Measurements from ENCODE around the gene ITK.

DNA sequence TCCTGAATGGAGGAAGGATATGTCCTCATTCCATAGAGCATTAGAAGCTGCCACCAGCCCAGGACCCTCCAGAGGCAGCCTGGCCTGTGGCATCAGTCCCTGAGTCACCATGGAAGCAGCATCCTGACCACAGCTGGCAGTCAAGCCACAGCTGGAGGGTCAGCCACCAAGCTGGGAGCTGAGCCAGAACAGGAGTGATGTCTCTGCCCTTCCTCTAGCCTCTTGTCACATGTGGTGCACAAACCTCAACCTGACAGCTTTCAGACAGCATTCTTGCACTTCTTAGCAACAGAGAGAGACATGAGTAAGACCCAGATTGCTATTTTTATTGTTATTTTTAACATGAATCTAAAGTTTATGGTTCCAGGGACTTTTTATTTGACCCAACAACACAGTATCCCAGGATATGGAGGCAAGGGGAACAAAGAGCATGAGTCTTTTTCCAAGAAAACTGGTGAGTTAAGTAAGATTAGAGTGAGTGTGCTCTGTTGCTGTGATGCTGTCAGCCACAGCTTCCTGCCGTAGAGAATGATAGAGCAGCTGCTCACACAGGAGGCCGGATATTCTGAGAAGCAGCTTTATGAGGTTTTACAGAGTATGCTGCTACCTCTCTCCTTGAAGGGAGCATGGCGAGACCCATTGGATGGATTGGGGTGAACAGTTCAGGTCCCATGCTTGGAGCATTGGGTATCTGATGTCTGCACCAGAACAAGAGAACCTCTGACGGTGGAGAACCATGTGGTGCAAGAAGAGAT is 72.2 kb downstream of the ITK start:
- TF ChIP-seq CTCF (IDR thresholded peaks at IDR 0.05; ENCODE audit: borderline replicate concordance, extremely low read depth, low read length, poor library complexity, severe bottlenecking) (no peak), EZH2 (IDR thresholded peaks at IDR 0.05; ENCODE audit: borderline replicate concordance, low read depth, low read length, severe bottlenecking) (no peak)

Measured in DND-41 (cell line).